C4-2B (cell line): ENCODE data around the gene TSHR.
"Not testable (repeated sequence)": the region's sequence is repeated elsewhere in the genome, so short reads cannot be mapped to it uniquely, and the experiment has no call there.

Source experiments
- H3K27ac ChIP-seq: fragments of 450-650 bp; 2 replicates; pipeline ENCODE4 v1.5.1; 2017
- CTCF ChIP-seq: fragments of 450-650 bp; conservative IDR thresholded peaks from 2 replicates; pipeline ENCODE4 v1.5.1; 2017; ENCODE audit warnings: mild to moderate bottlenecking
- ZFX ChIP-seq: fragments of 450-650 bp; IDR thresholded peaks from 2 replicates; pipeline ENCODE4 v1.6.1; 2017

The TSHR gene

DNA sequence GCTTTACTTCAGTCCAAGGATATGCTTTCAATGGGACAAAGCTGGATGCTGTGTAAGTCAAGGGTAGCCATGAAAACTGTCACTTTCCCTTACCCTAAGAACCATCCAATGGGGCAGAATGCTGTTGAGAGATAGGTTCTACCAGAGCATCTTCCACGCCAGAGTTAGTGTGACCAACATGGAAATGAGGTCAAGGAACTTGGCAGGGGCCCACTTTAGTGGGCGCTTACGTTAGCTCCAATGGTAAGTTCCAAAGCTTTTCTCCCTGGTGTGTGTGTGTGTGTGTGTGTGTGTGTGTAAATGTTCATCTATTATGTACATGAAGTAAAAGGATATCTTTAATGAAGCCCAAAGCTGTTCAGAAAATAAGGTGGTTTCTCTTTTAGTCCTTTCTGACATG, 141.2 kb downstream of the TSHR start:
- H3K27ac ChIP-seq = no peak overlapping the region
- TF ChIP-seq ZFX = no peak
- TF ChIP-seq CTCF = no peak

GRCh38 chr14:81102217-81102616, 146.8 kb downstream of the TSHR start:
- TF ChIP-seq ZFX = no peak
- no peak for TF ChIP-seq CTCF
- no peak overlapping the region for H3K27ac ChIP-seq

DNA sequence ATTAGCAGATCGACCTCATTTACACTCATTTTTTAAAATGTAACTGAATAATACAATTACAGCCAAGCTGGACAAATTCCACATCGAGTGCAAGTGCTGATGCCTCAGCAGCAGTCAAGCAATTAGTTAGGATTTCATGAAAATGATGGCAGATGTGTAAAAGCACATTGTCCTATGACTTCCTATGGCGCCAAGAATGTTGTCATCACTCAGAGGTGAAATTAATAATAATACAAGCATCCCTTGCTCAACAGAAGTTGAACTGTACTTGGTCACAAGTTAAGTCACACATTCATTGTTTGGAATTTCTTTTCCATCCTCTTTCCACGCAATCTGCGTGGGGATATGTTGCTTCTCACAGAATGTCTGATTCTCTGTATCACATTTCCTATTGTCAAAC, 148.0 kb downstream of the TSHR start:
- no peak overlapping the region for H3K27ac ChIP-seq
- TF ChIP-seq ZFX (no peak), CTCF (no peak)

GRCh38 chr14:81105378-81105777, 150.0 kb downstream of the TSHR start:
- TF ChIP-seq ZFX = no peak
- no peak for TF ChIP-seq CTCF
- no peak overlapping the region for H3K27ac ChIP-seq

DNA sequence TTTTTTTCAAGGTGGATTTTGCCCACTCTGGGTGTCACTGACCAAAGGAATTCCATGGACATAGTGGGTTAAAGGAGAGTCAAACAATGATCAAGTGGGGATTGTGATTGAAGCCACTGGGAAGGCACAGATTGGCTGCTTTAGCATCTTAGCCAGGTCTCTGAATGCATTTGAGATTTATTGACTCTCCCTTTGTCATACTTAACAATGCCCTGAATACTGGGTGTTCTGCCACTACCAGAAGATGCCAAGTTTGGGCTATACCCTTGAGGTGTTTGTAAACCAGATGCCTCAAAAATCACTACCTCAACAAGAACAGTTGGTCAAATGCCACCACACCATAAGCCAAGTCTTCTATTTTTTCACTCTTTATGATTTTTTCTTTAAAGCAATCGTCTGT, 150.5 kb downstream of the TSHR start:
- H3K27ac ChIP-seq = no peak overlapping the region
- TF ChIP-seq ZFX (no peak), CTCF (no peak)

- TF ChIP-seq CTCF (no peak), ZFX (no peak)
- H3K27ac ChIP-seq = no peak overlapping the region
Observed at GRCh38 chr14:81110186-81110585, 154.8 kb downstream of the TSHR start.

DNA sequence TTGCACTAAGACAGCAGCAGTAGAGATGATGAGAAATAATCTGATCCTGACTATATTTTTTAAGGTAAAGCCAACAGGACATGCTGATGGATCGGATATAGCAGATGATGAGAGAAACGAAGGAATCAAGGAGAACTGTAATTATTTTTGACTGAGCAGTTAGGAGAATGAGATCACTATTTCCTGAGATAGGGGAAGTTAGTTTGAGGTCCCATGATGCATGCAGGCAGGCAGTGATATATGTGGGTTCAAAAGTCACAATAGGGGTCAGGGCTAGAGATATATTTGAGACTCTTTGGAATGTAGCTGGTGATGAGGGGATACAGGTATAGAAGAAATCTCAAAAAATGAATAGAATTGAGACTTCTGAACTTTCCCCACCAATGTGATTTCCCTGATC, 157.8 kb downstream of the TSHR start:
- TF ChIP-seq CTCF (no peak), ZFX (no peak)
- no peak overlapping the region for H3K27ac ChIP-seq

DNA sequence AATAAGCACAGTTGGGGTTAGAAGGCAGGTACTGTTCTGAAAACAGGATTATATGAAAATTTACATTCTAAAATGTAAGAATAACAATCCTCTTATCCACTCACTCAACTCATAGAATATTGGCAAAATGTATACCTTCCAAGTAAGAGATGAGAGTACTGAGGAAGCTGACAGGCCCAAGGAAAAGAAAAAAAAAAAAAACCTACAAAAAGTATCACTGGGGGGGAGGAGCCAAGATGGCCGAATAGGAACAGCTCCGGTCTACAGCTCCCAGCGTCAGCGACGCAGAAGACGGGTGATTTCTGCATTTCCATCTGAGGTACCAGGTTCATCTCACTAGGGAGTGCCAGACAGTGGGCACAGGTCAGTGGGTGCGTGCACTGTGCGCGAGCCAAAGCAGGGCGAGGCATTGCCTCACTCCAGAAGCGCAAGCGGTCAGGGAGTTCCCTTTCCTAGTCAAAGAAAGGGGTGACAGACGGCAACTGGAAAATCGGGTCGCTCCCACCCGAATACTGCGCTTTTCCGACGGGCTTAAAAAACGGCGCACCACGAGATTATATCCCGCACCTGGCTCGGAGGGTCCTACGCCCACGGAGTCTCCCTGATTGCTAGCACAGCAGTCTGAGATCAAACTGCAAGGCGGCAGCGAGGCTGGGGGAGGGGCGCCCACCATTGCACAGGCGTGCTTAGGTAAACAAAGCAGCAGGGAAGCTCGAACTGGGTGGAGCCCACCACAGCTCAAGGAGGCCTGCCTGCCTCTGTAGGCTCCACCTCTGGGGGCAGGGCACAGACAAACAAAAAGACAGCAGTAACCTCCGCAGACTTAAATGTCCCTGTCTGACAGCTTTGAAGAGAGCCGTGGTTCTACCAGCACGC, 158.8 kb downstream of the TSHR start:
- not testable (repeated sequence) for H3K27ac ChIP-seq
